HUES64 (cell line): ENCODE results near the gene AHCYL2.
"Not testable (repeated sequence)": the region's sequence is repeated elsewhere in the genome, so short reads cannot be mapped to it uniquely, and the experiment has no call there.

Experiments used
- H3K27ac ChIP-seq: 2 replicates; pipeline ENCODE4 v1.7.0; 2013; ENCODE audit warnings: low read depth, low read length, inconsistent platforms
- H3K27me3 ChIP-seq: 2 replicates; pipeline ENCODE4 v1.6.1; 2013; ENCODE audit warnings: mild to moderate bottlenecking, low read length; ENCODE audit not compliant: insufficient read depth
- H3K36me3 ChIP-seq: 2 replicates; pipeline ENCODE4 v1.6.1; 2013; ENCODE audit warnings: mild to moderate bottlenecking, low read length; ENCODE audit not compliant: insufficient read depth
- H3K4me1 ChIP-seq: 2 replicates; pipeline ENCODE4 v1.6.1; 2013; ENCODE audit warnings: mild to moderate bottlenecking, low read length, moderate library complexity; ENCODE audit not compliant: insufficient read depth
- H3K4me3 ChIP-seq: 2 replicates; pipeline ENCODE4 v1.5.1; 2013; ENCODE audit warnings: mild to moderate bottlenecking, low read length, moderate library complexity
- H3K9ac ChIP-seq: 2 replicates; pipeline ENCODE4 v1.6.1; 2013; ENCODE audit warnings: mild to moderate bottlenecking, low read depth, low read length
- H3K9me3 ChIP-seq: 2 replicates; pipeline ENCODE4 v1.6.1; 2013; ENCODE audit warnings: low read depth, low read length; ENCODE audit not compliant: insufficient read depth
- WGBS: fragments of 150-250, 120-280 bp; methylation state at CpG from one replicate; pipeline ENCODE4 v1.1.7; 2013; ENCODE audit warnings: missing lambda C conversion rate; 5-methylcytosine and 5-hydroxymethylcytosine counted together

The AHCYL2 gene

GRCh38 chr7:129356176-129356575 is 131.3 kb downstream of the AHCYL2 start:
- Histone ChIP-seq H3K36me3 (no peaks in the 10 kb centered on the region), H3K27ac (no peak overlapping the region), H3K4me3 (no peak overlapping the region), H3K4me1 (peaks cover 6% of the 10 kb centered on the region; the same call in 1 of the 2 replicates), H3K9ac (no peak overlapping the region), H3K9me3 (no peaks in the 10 kb centered on the region), H3K27me3 (no peaks in the 10 kb centered on the region)

- no peaks in the 10 kb centered on the region for H3K27me3 ChIP-seq
- 90% methylated on average over 2 of the region's 2 CpGs for WGBS
- H3K27ac ChIP-seq = no peak overlapping the region
- H3K36me3 ChIP-seq = no peaks in the 10 kb centered on the region
- H3K4me1 ChIP-seq = no peaks in the 10 kb centered on the region
- H3K9ac ChIP-seq = no peak overlapping the region
- no peaks in the 10 kb centered on the region for H3K9me3 ChIP-seq
- no peak overlapping the region for H3K4me3 ChIP-seq
Measured at GRCh38 chr7:129359176-129359575, 134.3 kb downstream of the AHCYL2 start.

- no peak overlapping the region for H3K27ac ChIP-seq
- WGBS = 96% methylated on average over 1 of the region's 1 CpG
- no peaks in the 10 kb centered on the region for H3K36me3 ChIP-seq
- H3K9me3 ChIP-seq = no peaks in the 10 kb centered on the region
- H3K27me3 ChIP-seq = no peaks in the 10 kb centered on the region
- H3K4me1 ChIP-seq = no peaks in the 10 kb centered on the region
- no peak overlapping the region for H3K4me3 ChIP-seq
- no peak overlapping the region for H3K9ac ChIP-seq
Measured at GRCh38 chr7:129359638-129360037, 134.8 kb downstream of the AHCYL2 start.

- Histone ChIP-seq H3K9me3 (no peaks in the 10 kb centered on the region), H3K9ac (no peak overlapping the region), H3K27me3 (no peaks in the 10 kb centered on the region), H3K4me3 (no peak overlapping the region), H3K4me1 (no peaks in the 10 kb centered on the region), H3K36me3 (no peaks in the 10 kb centered on the region), H3K27ac (no peak overlapping the region)
- WGBS = 100% methylated on average over 1 of the region's 1 CpG
Measured at GRCh38 chr7:129361771-129362170, 136.9 kb downstream of the AHCYL2 start.

- H3K9me3 ChIP-seq = no peaks in the 10 kb centered on the region
- no peak overlapping the region for H3K9ac ChIP-seq
- H3K4me3 ChIP-seq = no peak overlapping the region
- H3K27me3 ChIP-seq = no peaks in the 10 kb centered on the region
- no peaks in the 10 kb centered on the region for H3K4me1 ChIP-seq
- no peak overlapping the region for H3K27ac ChIP-seq
- H3K36me3 ChIP-seq = no peaks in the 10 kb centered on the region
Measured at GRCh38 chr7:129362496-129362895, 137.7 kb downstream of the AHCYL2 start.

GRCh38 chr7:129367349-129367699 is 142.5 kb downstream of the AHCYL2 start:
- 92% methylated on average over 1 of the region's 1 CpG for WGBS
- Histone ChIP-seq H3K9ac (no peak overlapping the region), H3K4me3 (no peak overlapping the region), H3K4me1 (peaks cover 19% of the 10 kb centered on the region), H3K36me3 (no peaks in the 10 kb centered on the region), H3K27me3 (no peaks in the 10 kb centered on the region), H3K27ac (no peak overlapping the region), H3K9me3 (no peaks in the 10 kb centered on the region)

GRCh38 chr7:129367700-129368388 is 143.0 kb downstream of the AHCYL2 start:
- Histone ChIP-seq H3K9me3 (no peaks in the 10 kb centered on the region), H3K4me1 (peaks cover 19% of the 10 kb centered on the region), H3K36me3 (no peaks in the 10 kb centered on the region), H3K9ac (no peak overlapping the region), H3K4me3 (no peak overlapping the region), H3K27me3 (no peaks in the 10 kb centered on the region), H3K27ac (no peak overlapping the region; the same call in 1 of the 2 replicates)
- WGBS = 27% methylated on average over 11 of the region's 11 CpGs

GRCh38 chr7:129368389-129368986 is 143.7 kb downstream of the AHCYL2 start:
- Histone ChIP-seq H3K36me3 (no peaks in the 10 kb centered on the region), H3K9ac (no peak overlapping the region), H3K9me3 (no peaks in the 10 kb centered on the region), H3K27me3 (no peaks in the 10 kb centered on the region), H3K4me1 (peaks cover 21% of the 10 kb centered on the region), H3K4me3 (no peak overlapping the region), H3K27ac (no peak overlapping the region)
- 74% methylated on average over 7 of the region's 7 CpGs for WGBS

- H3K27ac ChIP-seq, H3K4me3 ChIP-seq: not testable (repeated sequence)
- 93% methylated on average over 7 of the region's 7 CpGs for WGBS
Measured at GRCh38 chr7:129369447-129369846, 144.6 kb downstream of the AHCYL2 start.

GRCh38 chr7:129370812-129371211 is 146.0 kb downstream of the AHCYL2 start:
- Histone ChIP-seq H3K4me3 (no peak overlapping the region), H3K4me1 (peaks cover 41% of the 10 kb centered on the region), H3K9me3 (no peaks in the 10 kb centered on the region), H3K27me3 (no peaks in the 10 kb centered on the region), H3K36me3 (no peaks in the 10 kb centered on the region), H3K27ac (no peak overlapping the region), H3K9ac (no peak overlapping the region)
- WGBS = 83% methylated on average over 5 of the region's 5 CpGs

More at GRCh38 chr7:129369447-129369846, 144.6 kb downstream of the AHCYL2 start:
- H3K36me3 ChIP-seq, H3K9me3 ChIP-seq, H3K27me3 ChIP-seq, H3K9ac ChIP-seq: not testable (repeated sequence)
- peaks cover 29% of the 10 kb centered on the region for H3K4me1 ChIP-seq

- Histone ChIP-seq H3K9ac (no peak overlapping the region), H3K36me3 (no peaks in the 10 kb centered on the region), H3K4me3 (no peak overlapping the region), H3K4me1 (peaks cover 47% of the 10 kb centered on the region), H3K27ac (no peak overlapping the region), H3K9me3 (no peaks in the 10 kb centered on the region), H3K27me3 (no peaks in the 10 kb centered on the region)
- 100% methylated on average over 3 of the region's 3 CpGs for WGBS
Measured at GRCh38 chr7:129371487-129371886, 146.7 kb downstream of the AHCYL2 start.
